Glomerular visceral epithelial cell (primary cell): ENCODE data around the gene VSIG10L2.

Source experiments
- DNase-seq: peaks from one replicate; pipeline ENCODE4 v3.0.0-alpha.2; 2016; ENCODE audit errors: extremely low spot score

Gene VSIG10L2

GRCh38 chr11:125947419-125948277, 1.8 kb downstream of the VSIG10L2 start:
- DNase-seq = no peak

- no peak for DNase-seq
These were observed 2.6 kb downstream of the VSIG10L2 start for GRCh38 chr11:125948278-125949051.

DNA sequence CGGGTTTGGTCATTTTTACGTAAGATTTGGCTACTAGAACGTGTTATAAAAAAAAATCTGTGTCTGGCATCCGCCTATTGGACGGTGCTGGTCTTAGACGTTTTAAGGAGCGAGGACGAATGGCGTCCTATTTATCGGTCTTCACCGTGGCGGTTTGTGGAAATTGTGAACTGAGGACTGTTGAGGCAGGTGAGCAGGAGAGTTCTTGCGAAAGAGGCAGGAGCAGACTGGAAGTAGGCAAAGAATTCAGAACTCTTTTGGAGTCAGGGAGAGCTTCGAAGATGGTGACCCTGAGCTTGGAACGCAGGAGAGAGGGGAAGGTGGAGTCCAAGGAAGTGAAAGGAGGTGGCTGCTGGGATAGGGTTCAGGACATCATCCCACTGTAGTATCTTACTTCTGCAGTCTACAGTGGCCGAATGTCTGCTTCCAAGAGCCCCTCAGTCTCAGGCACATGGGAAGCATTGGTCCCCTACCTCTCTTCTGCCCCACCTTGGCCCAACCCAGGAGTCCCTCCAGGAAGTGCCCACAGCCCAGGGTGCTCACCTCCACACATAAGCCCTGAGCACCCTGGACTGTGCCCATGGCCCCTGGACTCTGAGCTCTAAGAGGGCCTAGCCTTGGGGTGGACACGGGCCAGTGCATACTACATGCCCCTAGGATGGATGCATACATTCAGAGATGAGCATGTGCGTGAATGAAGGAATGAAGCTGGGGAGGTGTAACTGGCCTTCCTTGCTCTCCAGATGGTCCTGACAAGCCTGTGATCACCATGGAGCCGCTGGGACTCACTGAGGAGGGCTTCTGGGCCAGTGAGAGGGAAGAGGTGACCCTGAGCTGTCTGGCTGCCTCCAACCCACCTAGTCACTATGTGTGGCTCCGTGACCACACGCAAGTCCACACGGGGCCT, 3.7 kb downstream of the VSIG10L2 start:
- DNase-seq = no peak

- no peak for DNase-seq
These were observed 4.3 kb downstream of the VSIG10L2 start for GRCh38 chr11:125950178-125950490.

- no peak for DNase-seq
These were observed 5.1 kb downstream of the VSIG10L2 start for GRCh38 chr11:125950696-125951651.

DNA sequence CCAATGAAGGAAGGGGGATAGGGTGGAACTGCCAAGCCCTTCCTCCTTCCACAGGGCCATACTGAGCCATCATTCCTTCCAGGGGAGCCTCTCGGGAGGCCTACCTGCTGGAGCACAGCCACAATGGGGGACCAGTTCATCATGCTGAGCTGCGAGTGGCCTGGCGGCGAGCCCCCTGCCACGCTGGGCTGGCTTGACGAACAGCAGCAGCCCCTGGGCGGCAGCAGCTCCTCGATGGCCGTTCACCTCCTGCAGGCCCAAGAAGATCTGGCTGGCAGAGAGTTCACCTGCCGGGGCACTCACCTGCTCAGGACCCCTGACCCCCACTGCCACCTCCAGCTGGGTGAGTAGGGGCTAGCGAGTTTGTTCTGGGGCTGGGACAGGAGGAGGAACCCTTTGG, 5.9 kb downstream of the VSIG10L2 start:
- no peak for DNase-seq

DNA sequence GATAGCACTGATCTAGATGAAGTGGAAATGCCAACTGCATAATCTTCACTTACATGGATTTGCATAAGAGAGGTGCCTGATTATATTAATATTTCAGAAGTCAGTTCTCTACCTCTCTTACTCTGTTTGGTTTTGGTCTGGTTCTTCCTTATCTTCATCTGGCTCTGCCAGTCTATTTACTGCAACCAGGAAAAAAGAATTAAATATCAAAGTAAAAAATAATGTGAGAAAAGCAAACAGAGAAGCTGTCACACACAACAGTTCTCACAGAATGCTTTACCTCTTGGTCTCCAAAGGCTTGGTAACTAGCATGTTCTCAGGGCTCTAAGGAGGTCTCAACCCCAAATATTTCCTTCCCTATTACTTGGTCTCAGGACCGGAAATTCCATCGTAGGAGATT, 6.7 kb downstream of the VSIG10L2 start:
- DNase-seq = no peak

DNA sequence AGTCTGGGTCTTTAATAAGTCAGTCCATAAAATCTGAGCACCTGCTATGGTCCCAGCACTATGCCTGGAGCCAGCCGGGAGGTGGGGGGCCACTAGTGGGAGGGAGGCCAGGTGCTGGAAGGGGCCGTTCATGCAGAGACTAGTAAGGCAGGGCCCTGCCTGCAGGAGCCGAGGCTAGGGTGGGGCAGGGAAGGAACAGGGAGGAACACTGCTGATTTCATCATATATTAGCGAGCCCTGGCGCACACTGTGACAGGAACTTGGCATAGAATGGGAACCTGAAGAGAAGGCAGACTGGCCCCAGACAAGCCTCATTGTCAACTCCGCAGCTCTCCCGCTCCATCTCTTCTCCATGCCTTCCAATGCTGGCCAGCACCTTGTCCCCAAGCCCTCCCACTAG, 7.1 kb downstream of the VSIG10L2 start:
- no peak for DNase-seq

GRCh38 chr11:125953401-125953935, 7.6 kb downstream of the VSIG10L2 start:
- DNase-seq = no peak

GRCh38 chr11:125954123-125954944, 8.5 kb downstream of the VSIG10L2 start:
- no peak for DNase-seq

DNA sequence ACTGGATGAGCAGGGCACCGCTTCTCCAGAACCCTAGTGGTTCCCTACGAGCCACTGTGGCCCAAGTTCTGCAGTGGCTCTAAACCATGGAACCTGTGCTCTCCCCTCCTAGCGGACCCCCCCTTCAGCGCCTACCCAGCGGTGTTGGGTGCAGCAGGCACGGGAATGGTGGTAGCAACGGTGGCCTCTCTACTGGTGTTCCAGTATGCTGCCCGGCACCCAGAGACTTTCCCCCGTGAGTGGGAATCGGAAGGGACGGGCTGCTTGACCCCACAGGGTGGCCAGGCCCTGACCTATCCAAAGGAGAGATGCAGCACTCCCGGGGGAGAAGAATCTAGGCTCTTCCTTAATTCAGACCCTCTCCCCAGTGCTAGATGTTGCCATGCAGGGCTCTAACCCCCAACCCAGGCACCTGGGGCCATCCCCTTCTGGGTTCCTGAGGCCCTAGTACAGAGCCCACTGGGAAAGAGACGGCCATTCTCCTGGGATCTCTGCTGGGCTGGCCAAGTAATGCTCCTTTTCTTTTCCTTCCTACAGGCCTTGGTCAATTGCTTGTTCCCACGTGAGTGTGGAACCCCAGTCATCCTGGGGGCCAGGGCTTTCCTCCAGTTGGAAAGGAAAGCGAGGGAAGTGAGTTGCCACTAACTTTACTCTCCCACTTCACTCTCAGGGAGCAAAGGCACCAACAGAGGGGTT, 9.2 kb downstream of the VSIG10L2 start:
- no peak for DNase-seq

- DNase-seq = no peak
These were observed 10.0 kb downstream of the VSIG10L2 start for GRCh38 chr11:125955856-125956255.

GRCh38 chr11:125956391-125957134, 10.7 kb downstream of the VSIG10L2 start:
- no peak for DNase-seq

GRCh38 chr11:125957618-125958332, 11.9 kb downstream of the VSIG10L2 start:
- DNase-seq = no peak

- DNase-seq = no peak
These were observed 13.1 kb downstream of the VSIG10L2 start for GRCh38 chr11:125958872-125959400.

GRCh38 chr11:125959511-125959910, 13.7 kb downstream of the VSIG10L2 start:
- no peak for DNase-seq

- DNase-seq = no peak
These were observed 14.1 kb downstream of the VSIG10L2 start for GRCh38 chr11:125959931-125960330.

DNA sequence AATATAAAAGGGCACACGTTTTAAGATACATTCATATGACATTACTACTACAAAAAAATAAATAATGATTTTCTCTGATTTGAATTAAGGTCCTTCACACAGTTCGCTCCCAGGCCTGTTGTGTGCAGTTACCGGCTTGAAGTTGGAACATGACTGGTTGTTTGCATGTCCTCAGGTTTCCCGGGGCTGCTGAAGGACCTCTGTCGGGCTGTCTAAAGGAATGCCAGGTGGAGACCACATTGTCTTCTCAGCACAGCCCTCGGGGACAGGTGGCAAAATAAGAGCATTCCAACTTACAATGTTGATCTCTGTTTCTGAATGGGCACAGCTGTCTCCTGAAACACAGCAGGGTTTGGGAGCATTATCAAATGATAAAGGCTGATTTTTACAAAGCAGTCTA, 14.9 kb downstream of the VSIG10L2 start:
- DNase-seq = no peak
